Neural crest cell (in vitro differentiated cells): ENCODE data around the gene EIF4A3. TPM values are rescaled to one million over a fixed set of nuclear protein-coding genes. Genes with fewer than 3 reads are reported as not detected.

Source experiments
- DNase-seq: peaks from one replicate; pipeline ENCODE4 v3.0.0; 2021; ENCODE audit warnings: low read depth, mixed read lengths, low spot score
- H3K27ac Mint-ChIP-seq: one replicate; pipeline ENCODE4 v1.8.0; 2021; ENCODE audit warnings: mild to moderate bottlenecking, mixed read lengths; ENCODE audit not compliant: unreplicated experiment
- H3K27me3 Mint-ChIP-seq: 2 replicates; pipeline ENCODE4 v1.8.0; 2021; ENCODE audit warnings: low read depth, mild to moderate bottlenecking, mixed read lengths
- H3K36me3 Mint-ChIP-seq: 2 replicates; pipeline ENCODE4 v1.8.0; 2021; ENCODE audit warnings: low read depth, mild to moderate bottlenecking, mixed read lengths
- H3K4me1 Mint-ChIP-seq: 2 replicates; pipeline ENCODE4 v1.8.0; 2021; ENCODE audit warnings: mixed read lengths
- H3K4me3 Mint-ChIP-seq: one replicate; pipeline ENCODE4 v1.8.0; 2021; ENCODE audit warnings: mild to moderate bottlenecking, mixed read lengths
- H3K9me3 Mint-ChIP-seq: 2 replicates; pipeline ENCODE4 v1.8.0; 2021; ENCODE audit warnings: mixed read lengths
- microRNA-seq: library from miRNA; unstranded; fragments of <30 nt; microRNA quantifications from one replicate; pipeline ENCODE4, GENCODE V29; 2020
- total RNA-seq: library from RNA; stranded (reverse); gene quantifications from 2 replicates; pipeline ENCODE4 v1.2.1, GENCODE V29; 2021
- TF ChIP-seq, protein P1 (sequence below): fragments of 200-600 bp; sonication (generic); conservative IDR thresholded peaks from 2 replicates; pipeline ENCODE4 v1.5.0; 2021; ENCODE audit warnings: antibody characterized with exemption, mild to moderate bottlenecking

EIF4A3 gene
- total RNA-seq, 1 donor from 2014 or later: 141 TPM

DNA sequence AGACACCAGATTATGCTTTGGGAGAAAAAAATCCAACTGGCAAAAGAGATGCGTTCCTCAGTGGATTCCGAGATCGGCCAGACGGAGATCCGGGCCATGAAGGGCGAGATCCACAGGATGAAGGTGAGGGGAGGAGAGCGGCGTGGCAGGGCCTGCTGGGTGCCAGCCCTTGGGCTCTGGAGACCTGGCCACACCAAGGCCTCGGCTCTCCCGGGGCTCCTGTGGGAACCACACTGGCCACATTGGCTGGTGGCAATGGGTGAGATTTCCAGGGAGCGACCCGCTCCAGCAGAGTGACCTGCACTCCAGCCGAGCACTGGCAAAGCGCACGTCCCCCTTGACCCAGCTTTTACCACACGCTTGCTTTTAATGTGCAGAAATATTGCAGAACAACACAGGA is 57.2 kb downstream of the EIF4A3 start:
- no peaks in the 10 kb centered on the region for H3K27me3 Mint-ChIP-seq

DNA sequence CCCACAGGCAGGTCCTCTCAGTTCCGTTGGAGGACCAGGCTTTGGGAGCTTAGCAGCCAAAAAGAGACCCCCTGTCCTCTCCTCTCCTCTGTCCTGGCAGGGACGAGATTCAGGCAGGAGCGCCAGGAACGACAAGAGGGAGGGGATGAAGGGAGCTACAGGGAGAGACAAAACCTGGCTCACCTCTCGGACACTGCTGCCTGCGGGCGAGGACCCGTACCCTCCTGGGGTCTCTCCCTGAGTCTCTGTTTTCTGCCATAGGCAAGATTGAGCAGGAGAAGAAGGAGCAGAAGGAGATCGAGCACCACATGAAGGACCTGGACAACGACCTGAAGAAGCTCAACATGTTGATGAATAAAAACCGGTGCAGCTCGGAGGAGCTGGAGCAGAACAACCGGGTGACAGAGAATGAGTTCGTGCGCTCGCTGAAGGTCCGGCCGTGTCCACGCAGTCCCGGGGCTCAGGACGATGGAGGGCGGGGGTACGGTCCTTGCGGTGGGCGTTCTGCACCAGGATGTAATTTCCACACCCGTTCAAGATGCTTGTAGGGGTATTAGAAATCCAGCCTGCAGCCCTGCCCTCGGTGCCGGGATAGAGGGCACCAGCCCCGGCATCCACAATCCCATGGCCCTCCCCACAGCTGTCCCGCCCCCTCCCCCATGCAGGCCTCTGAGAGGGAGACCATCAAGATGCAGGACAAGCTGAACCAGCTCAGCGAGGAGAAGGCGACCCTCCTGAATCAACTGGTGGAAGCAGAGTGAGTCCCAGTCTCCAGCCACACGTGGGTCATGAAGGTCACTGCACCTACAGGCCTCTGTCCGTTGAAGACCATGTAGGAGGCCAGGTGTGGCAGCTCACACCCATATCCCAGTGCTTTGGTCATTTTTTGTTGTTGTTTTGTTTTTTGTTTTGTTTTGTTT is 59.3 kb downstream of the EIF4A3 start:
- no peak for DNase-seq
- TF ChIP-seq, protein P1, sequence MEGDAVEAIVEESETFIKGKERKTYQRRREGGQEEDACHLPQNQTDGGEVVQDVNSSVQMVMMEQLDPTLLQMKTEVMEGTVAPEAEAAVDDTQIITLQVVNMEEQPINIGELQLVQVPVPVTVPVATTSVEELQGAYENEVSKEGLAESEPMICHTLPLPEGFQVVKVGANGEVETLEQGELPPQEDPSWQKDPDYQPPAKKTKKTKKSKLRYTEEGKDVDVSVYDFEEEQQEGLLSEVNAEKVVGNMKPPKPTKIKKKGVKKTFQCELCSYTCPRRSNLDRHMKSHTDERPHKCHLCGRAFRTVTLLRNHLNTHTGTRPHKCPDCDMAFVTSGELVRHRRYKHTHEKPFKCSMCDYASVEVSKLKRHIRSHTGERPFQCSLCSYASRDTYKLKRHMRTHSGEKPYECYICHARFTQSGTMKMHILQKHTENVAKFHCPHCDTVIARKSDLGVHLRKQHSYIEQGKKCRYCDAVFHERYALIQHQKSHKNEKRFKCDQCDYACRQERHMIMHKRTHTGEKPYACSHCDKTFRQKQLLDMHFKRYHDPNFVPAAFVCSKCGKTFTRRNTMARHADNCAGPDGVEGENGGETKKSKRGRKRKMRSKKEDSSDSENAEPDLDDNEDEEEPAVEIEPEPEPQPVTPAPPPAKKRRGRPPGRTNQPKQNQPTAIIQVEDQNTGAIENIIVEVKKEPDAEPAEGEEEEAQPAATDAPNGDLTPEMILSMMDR: no peak
- H3K27me3 Mint-ChIP-seq: no peaks in the 10 kb centered on the region
- no peak overlapping the region for H3K27ac Mint-ChIP-seq
- H3K4me3 Mint-ChIP-seq: no peak overlapping the region
- no peaks in the 10 kb centered on the region for H3K9me3 Mint-ChIP-seq
- no peaks in the 10 kb centered on the region for H3K36me3 Mint-ChIP-seq
- H3K4me1 Mint-ChIP-seq: peaks cover 9% of the 10 kb centered on the region

More for the DNA sequence above, 57.2 kb downstream of the EIF4A3 start:
- no peak overlapping the region for H3K27ac Mint-ChIP-seq
- H3K4me3 Mint-ChIP-seq: no peak overlapping the region
- peaks cover 6% of the 10 kb centered on the region for H3K4me1 Mint-ChIP-seq
- H3K9me3 Mint-ChIP-seq: no peaks in the 10 kb centered on the region
- no peak for DNase-seq
- no peaks in the 10 kb centered on the region for H3K36me3 Mint-ChIP-seq
- TF ChIP-seq, protein P1: no peak

DNA sequence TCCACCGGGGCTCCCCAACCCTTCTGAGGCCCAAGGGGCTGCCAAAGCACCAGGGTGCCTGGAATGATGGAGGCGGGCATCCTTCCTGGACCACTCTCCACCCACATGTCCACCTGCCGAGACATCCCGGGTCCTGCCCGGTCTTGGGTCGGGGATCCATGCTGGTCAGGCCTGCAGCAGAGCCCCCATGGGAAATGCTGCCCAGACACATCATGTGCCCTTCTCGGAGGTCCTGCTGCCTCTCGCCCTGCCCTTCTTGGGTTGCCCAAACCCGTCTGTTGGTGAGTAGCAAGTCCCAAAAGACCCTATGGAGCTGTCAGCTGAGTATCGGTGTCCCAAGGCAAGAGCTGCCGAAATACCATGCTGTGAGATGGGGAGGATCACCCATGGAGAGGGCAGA is 60.3 kb downstream of the EIF4A3 start:
- Mint-ChIP-seq H3K36me3 (no peaks in the 10 kb centered on the region), H3K4me1 (peaks cover 10% of the 10 kb centered on the region), H3K27ac (no peak overlapping the region), H3K9me3 (no peaks in the 10 kb centered on the region), H3K4me3 (no peak overlapping the region), H3K27me3 (no peaks in the 10 kb centered on the region)
- TF ChIP-seq, protein P1: no peak
- no peak for DNase-seq

DNA sequence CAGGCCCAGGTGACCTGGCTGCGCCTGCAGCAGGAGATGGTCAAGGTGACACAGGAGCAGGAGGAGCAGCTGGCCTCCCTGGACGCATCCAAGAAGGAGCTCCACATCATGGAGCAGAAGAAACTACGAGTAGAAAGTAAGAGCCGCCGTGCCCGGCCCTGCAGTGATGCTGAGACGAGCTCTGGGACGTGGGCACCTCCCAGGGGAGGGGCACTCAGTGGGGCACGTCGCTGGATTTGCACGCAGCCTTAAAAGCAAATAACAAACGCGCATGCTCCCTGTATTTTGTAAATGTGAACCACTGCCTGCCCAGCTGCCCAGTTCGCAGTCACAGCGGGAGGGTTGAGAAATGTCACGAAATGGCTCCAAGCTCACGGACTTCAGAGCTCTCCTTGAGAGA is 60.8 kb downstream of the EIF4A3 start:
- Mint-ChIP-seq H3K27me3 (no peaks in the 10 kb centered on the region), H3K9me3 (no peaks in the 10 kb centered on the region), H3K36me3 (no peaks in the 10 kb centered on the region), H3K27ac (no peak overlapping the region), H3K4me1 (peaks cover 6% of the 10 kb centered on the region), H3K4me3 (no peak overlapping the region)
- DNase-seq: no peak
- TF ChIP-seq, protein P1: no peak

DNA sequence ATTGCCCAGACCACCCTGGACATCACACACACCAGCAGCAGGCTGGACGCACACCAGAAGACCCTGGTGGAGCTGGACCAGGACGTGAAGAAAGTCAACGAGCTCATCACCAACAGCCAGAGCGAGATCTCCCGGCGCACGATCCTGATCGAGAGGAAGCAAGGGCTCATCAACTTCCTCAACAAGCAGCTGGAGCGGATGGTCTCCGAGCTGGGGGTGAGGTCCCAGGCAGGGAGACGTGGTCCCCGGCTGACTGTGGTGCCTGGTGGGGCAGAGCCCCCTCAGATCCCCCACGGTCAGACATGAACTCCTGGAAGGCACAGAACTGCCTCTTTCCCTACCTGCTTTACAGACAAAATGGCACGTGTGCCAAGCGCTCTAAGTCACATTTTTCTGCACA is 62.2 kb downstream of the EIF4A3 start:
- H3K4me3 Mint-ChIP-seq: no peak overlapping the region
- no peaks in the 10 kb centered on the region for H3K27me3 Mint-ChIP-seq
- H3K9me3 Mint-ChIP-seq: no peaks in the 10 kb centered on the region
- H3K36me3 Mint-ChIP-seq: no peaks in the 10 kb centered on the region
- peak overlapping the region; percentile 71 for H3K27ac Mint-ChIP-seq
- no peak for DNase-seq
- TF ChIP-seq, protein P1: no peak
- H3K4me1 Mint-ChIP-seq: peaks cover 4% of the 10 kb centered on the region

Small RNA genes lying within 50 kb of the gene (microRNA-seq; reads per million reads assigned to microRNA genes)
- gene MIR1268B: not detected

Other genes starting within 250 kb of the EIF4A3 start
- gene TBC1D16, start 111.3 kb downstream of the EIF4A3 start, total RNA-seq: 96.2 and 96.5 TPM in 2 replicates
- gene CCDC40, start 110.5 kb downstream of the EIF4A3 start, total RNA-seq: 22.7 and 23.8 TPM in 2 replicates
- gene GAA, start 45.5 kb downstream of the EIF4A3 start, total RNA-seq: 36.2 and 38.4 TPM in 2 replicates
- gene CARD14, start 22.9 kb upstream of the EIF4A3 start, total RNA-seq: 1.3 and 1.7 TPM in 2 replicates
- gene SGSH, start 73.2 kb upstream of the EIF4A3 start, total RNA-seq: 31.8 and 32.8 TPM in 2 replicates
- gene SLC26A11, start 73.3 kb upstream of the EIF4A3 start, total RNA-seq: 23.6 and 27.7 TPM in 2 replicates
- gene RNF213, start 113.7 kb upstream of the EIF4A3 start, total RNA-seq: 29.6 and 31.9 TPM in 2 replicates